ENCODE results near the gene EIF4G3. TPM values are rescaled to one million over a fixed set of nuclear protein-coding genes. Genes with fewer than 3 reads are reported as not detected.
A peak's percentile ranks its signal among the peaks of the same experiment; 100 is the strongest.

EIF4G3 gene
- total and polyA plus RNA-seq, 7 donors, result 11.3 to 58.1 (median 39.5) TPM

DNA sequence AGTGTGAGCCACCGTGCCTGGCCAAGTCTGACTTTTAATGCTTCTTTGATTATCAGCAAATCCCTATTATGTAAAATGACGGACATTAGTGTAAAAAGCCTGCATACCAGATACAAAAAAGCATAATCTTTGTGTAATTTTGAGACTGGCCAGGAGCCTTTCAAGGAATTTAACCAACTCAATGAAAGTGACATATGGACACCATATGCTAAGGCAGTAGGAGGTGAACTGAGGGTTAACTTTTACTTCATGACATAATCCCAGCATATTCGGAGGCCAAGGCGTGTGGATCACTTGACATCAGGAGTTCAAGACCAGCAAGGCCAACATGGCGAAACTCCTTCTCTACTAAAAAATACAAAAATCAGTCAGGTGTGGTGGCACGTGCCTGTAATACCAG lies 94.6 kb downstream of the EIF4G3 start:
- intact Hi-C loops (cut with DNase I), result no loop called here
- TF ChIP-seq, protein P1, sequence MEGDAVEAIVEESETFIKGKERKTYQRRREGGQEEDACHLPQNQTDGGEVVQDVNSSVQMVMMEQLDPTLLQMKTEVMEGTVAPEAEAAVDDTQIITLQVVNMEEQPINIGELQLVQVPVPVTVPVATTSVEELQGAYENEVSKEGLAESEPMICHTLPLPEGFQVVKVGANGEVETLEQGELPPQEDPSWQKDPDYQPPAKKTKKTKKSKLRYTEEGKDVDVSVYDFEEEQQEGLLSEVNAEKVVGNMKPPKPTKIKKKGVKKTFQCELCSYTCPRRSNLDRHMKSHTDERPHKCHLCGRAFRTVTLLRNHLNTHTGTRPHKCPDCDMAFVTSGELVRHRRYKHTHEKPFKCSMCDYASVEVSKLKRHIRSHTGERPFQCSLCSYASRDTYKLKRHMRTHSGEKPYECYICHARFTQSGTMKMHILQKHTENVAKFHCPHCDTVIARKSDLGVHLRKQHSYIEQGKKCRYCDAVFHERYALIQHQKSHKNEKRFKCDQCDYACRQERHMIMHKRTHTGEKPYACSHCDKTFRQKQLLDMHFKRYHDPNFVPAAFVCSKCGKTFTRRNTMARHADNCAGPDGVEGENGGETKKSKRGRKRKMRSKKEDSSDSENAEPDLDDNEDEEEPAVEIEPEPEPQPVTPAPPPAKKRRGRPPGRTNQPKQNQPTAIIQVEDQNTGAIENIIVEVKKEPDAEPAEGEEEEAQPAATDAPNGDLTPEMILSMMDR (IDR thresholded peaks at IDR 0.05), result no peak
- H3K4me3 ChIP-seq, result no peak overlapping the region
- no peaks in the 10 kb centered on the region for H3K27me3 ChIP-seq (ENCODE audit: insufficient read depth in 3 of 3, low read length in 2 of 3)
- ATAC-seq (no peak), DNase-seq (no peak)
- H3K27ac ChIP-seq, result no peak overlapping the region
- peaks cover 0 to 8% of the 10 kb centered on the region in 2 donors for H3K36me3 ChIP-seq (ENCODE audit: insufficient read depth in 1 of 2, low read depth in 1 of 2)
- WGBS, 3 donors, result 87 to 91% (median 88%) methylated on average over 6 of the region's 6 CpGs
- peaks cover 9% of the 10 kb centered on the region for H3K4me1 ChIP-seq
- H3K9me3 ChIP-seq, result no peaks in the 10 kb centered on the region

DNA sequence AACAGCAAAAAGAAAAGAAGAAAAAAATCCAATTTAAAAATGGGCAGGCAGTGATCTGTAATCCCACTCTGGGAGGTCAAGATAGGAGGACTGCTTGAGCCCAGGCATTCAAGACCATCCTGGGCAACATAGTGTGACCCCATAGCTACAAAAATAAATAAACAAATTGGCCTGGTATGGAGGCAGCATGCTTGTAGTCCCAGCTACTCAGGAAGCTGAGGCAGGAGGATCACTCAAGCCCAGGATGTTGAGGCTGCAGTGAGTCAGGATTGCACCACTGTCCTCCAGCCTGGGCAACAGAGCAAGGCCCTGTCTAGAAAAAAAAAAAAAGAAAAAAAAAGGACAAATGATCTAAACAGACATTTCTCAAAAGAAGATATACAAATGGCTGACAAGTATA lies 99.6 kb downstream of the EIF4G3 start:
- H3K27ac ChIP-seq, result no peak overlapping the region
- DNase-seq, result peak in 1 of 2 donors; percentile 37

DNA sequence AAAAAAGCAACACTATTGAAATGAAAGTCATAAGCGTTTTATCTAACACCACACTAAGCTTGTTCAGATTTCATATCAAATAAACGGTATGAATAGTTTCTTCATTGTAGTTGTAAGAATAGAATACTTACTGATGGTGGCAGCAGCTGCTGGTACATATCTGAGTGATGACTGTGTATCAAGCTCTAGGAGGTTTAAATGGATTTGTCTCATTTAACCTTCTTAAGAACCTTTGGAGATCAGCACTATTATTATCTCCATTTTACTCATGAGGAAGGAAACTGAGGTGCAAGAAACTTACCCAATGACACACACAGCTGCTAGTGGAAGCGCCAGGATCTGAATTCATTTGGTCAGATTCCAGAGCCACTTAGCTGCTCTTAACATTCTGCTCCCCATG lies 104.0 kb downstream of the EIF4G3 start:
- ATAC-seq (peak; percentile 61 to 90 (median 82)), DNase-seq (no peak)
- intact Hi-C loops (cut with DNase I), result loop anchor here in 1 of 2 donors (10.0 kb wide), 1 partner anchor 48 kb away; no protein-coding TSS in a partner anchor
- H3K9me3 ChIP-seq, result no peaks in the 10 kb centered on the region
- no peaks in the 10 kb centered on the region for H3K36me3 ChIP-seq (ENCODE audit: insufficient read depth in 1 of 2, low read depth in 1 of 2)
- WGBS, 3 donors, result 41 to 57% (median 56%) methylated on average over 3 of the region's 3 CpGs
- peaks cover 31% of the 10 kb centered on the region for H3K4me1 ChIP-seq
- TF ChIP-seq, protein P1 (IDR thresholded peaks at IDR 0.05), result no peak
- no peaks in the 10 kb centered on the region for H3K27me3 ChIP-seq (ENCODE audit: insufficient read depth in 3 of 3, low read length in 2 of 3)
- H3K4me3 ChIP-seq, result no peak overlapping the region
- H3K27ac ChIP-seq, result peak overlapping the region; percentile 40

More for the DNA sequence above, 99.6 kb downstream of the EIF4G3 start:
- Histone ChIP-seq H3K9me3 (no peaks in the 10 kb centered on the region), H3K27me3 (ENCODE audit: insufficient read depth in 3 of 3, low read length in 2 of 3) (no peaks in the 10 kb centered on the region), H3K4me1 (peaks cover 20% of the 10 kb centered on the region), H3K36me3 (ENCODE audit: insufficient read depth in 1 of 2, low read depth in 1 of 2) (no peaks in the 10 kb centered on the region), H3K4me3 (no peak overlapping the region)
- TF ChIP-seq, protein P1 (IDR thresholded peaks at IDR 0.05), result no peak
- ATAC-seq, result peak in 2 of 4 donors; percentile 32 to 63
- intact Hi-C loops (cut with DNase I), result loop anchor here in 1 of 2 donors (10.0 kb wide), 1 partner anchor 52 kb away; no protein-coding TSS in a partner anchor

DNA sequence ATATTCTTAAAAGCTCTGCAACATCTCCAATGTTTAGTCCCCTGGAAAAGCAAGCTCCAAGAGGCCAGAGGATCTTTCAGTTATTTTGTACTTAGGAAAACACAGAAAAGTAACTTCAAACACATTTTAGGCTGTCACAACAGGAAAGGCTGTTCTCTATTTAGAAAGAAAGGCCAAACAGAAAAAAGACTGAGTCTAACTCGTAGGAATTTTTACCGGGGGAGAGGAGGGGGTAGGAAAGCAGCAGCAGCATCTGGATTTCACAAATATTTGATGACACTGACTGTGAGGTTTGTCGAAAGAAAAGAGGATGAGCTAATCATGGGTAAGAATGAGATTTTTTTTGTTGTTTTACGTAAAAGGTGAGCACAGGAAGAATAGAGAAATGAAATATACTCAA lies 107.1 kb downstream of the EIF4G3 start:
- intact Hi-C loops (cut with DNase I), result no loop called here

More for the DNA sequence above, 107.1 kb downstream of the EIF4G3 start:
- Histone ChIP-seq H3K36me3 (ENCODE audit: insufficient read depth in 1 of 2, low read depth in 1 of 2) (no peaks in the 10 kb centered on the region), H3K27ac (no peak overlapping the region), H3K4me1 (peaks cover 18% of the 10 kb centered on the region), H3K27me3 (ENCODE audit: insufficient read depth in 3 of 3, low read length in 2 of 3) (no peaks in the 10 kb centered on the region), H3K9me3 (no peaks in the 10 kb centered on the region), H3K4me3 (no peak overlapping the region)
- DNase-seq (no peak), ATAC-seq (no peak)
- TF ChIP-seq, protein P1 (IDR thresholded peaks at IDR 0.05), result no peak
- WGBS, 3 donors, result 39 to 49% (median 45%) methylated on average over 4 of the region's 4 CpGs
